ENCODE results near the gene DUOX1. TPM values are rescaled to one million over a fixed set of nuclear protein-coding genes. Genes with fewer than 3 reads are reported as not detected.

Gene DUOX1
- total RNA-seq, 4 donors from 2014 or later, result 0.33 to 1.7 (median 0.61) TPM

DNA sequence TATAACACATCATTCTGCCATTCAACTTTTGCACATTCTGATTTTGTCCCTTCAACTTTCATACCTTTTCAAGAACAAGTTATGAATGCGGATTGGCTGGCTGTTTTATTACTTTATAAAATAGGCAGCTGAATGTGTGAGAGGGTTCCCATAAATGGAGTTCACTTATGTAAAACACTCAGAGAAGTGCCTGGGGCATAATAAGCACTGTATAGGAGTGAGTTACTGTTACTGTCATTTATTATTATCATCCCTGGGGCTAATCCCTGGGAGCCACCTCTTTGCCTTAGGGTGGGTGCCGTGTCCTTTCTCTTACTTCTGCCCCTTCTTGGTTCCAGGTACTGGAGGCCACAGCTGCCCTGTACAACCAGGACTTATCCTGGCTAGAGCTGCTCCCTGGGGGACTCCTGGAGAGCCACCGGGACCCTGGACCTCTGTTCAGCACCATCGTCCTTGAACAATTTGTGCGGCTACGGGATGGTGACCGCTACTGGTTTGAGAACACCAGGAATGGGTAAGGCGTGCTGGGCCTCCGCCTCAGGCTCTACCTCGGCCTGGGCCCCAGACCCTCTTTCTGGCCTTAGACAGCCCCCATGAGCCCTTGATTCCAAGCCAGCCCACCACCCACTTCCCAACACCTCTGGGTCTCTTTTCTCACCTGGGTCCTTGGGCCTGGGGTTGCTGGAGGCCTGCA lies 10.9 kb downstream of the DUOX1 start:
- TF ChIP-seq POLR2A (IDR thresholded peaks at IDR 0.05; ENCODE audit: low read depth) (no peak), POLR2AphosphoS5 (IDR thresholded peaks at IDR 0.05) (no peak), EP300 (IDR thresholded peaks at IDR 0.05) (no peak)
- TF ChIP-seq, protein P1, sequence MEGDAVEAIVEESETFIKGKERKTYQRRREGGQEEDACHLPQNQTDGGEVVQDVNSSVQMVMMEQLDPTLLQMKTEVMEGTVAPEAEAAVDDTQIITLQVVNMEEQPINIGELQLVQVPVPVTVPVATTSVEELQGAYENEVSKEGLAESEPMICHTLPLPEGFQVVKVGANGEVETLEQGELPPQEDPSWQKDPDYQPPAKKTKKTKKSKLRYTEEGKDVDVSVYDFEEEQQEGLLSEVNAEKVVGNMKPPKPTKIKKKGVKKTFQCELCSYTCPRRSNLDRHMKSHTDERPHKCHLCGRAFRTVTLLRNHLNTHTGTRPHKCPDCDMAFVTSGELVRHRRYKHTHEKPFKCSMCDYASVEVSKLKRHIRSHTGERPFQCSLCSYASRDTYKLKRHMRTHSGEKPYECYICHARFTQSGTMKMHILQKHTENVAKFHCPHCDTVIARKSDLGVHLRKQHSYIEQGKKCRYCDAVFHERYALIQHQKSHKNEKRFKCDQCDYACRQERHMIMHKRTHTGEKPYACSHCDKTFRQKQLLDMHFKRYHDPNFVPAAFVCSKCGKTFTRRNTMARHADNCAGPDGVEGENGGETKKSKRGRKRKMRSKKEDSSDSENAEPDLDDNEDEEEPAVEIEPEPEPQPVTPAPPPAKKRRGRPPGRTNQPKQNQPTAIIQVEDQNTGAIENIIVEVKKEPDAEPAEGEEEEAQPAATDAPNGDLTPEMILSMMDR (IDR thresholded peaks at IDR 0.05), result no peak
- Histone ChIP-seq H3K36me3 (no peaks in the 10 kb centered on the region), H3K9me3 (no peaks in the 10 kb centered on the region), H3K4me3 (no peak overlapping the region), H3K27me3 (peaks cover 0 to 63% (median 3%) of the 10 kb centered on the region in 4 donors), H3K27ac (replicated peaks in 1 of 4) (no peak overlapping the region), H3K4me1 (no peaks in the 10 kb centered on the region)
- no peak for DNase-seq (ENCODE audit: extremely low spot score)
- intact Hi-C loops (cut with DNase I), result no loop called here
- 94% methylated on average over 7 of the region's 10 CpGs for WGBS

DNA sequence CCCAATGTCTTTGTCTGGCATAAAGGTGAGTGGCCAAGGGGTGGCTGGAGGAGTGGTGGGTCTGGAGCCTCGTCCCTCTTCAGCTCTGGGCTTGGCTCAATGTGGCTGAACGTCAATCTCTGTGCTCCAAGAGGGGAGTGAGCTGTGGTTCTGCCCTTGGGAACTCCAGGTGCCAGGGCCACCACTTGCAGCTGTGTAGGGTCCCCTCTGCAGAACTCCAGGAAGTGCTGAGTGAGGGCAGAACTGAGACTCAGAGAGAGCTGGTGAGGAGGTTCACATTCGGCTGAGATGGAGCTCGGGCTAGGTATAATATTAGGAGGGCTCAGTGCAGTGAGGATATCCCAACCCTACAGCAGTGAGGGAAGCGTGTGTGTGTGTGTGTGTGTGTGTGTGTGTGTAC lies 11.6 kb downstream of the DUOX1 start:
- DNase-seq (ENCODE audit: extremely low spot score), result no peak
- Histone ChIP-seq H3K36me3 (no peaks in the 10 kb centered on the region), H3K27ac (replicated peaks in 1 of 4) (no peak overlapping the region), H3K4me1 (no peaks in the 10 kb centered on the region), H3K4me3 (no peak overlapping the region), H3K9me3 (no peaks in the 10 kb centered on the region), H3K27me3 (peaks cover 0 to 57% (median 2%) of the 10 kb centered on the region in 4 donors)
- intact Hi-C loops (cut with DNase I), result no loop called here
- TF ChIP-seq EP300 (IDR thresholded peaks at IDR 0.05) (no peak), POLR2A (IDR thresholded peaks at IDR 0.05; ENCODE audit: low read depth) (no peak), POLR2AphosphoS5 (IDR thresholded peaks at IDR 0.05) (no peak)
- TF ChIP-seq, protein P1 (IDR thresholded peaks at IDR 0.05), result no peak
- 75% methylated on average over 4 of the region's 5 CpGs for WGBS

DNA sequence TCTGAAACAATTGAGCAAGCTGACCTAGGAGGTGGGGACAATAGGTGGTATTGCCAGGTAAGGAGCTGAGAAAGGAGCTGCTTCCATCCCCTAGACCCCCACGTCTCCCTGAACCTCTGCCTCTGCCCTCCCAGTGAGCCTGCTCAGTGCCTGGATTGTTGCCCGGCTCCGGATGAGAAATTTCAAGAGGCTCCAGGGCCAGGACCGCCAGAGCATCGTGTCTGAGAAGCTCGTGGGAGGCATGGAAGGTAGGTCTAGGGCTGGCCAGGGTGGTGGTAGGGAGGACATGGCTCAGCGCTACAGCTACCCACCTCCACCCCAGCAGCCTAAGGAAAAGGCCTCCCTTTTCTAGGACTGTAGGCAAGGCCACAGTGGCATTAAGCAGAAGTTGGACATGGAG lies 13.3 kb downstream of the DUOX1 start:
- H3K27me3 ChIP-seq, result peaks cover 0 to 44% (median 0%) of the 10 kb centered on the region in 4 donors
- no peaks in the 10 kb centered on the region for H3K4me1 ChIP-seq
- H3K9me3 ChIP-seq, result no peaks in the 10 kb centered on the region
- H3K27ac ChIP-seq (replicated peaks in 1 of 4), result no peak overlapping the region
- no peak overlapping the region for H3K4me3 ChIP-seq
- WGBS, result 89% methylated on average over 6 of the region's 7 CpGs
- TF ChIP-seq, protein P1 (IDR thresholded peaks at IDR 0.05), result no peak
- TF ChIP-seq EP300 (IDR thresholded peaks at IDR 0.05) (no peak), POLR2A (IDR thresholded peaks at IDR 0.05; ENCODE audit: low read depth) (no peak), POLR2AphosphoS5 (IDR thresholded peaks at IDR 0.05) (no peak)
- no peaks in the 10 kb centered on the region for H3K36me3 ChIP-seq
- DNase-seq (ENCODE audit: extremely low spot score), result no peak
- intact Hi-C loops (cut with DNase I), result no loop called here

DNA sequence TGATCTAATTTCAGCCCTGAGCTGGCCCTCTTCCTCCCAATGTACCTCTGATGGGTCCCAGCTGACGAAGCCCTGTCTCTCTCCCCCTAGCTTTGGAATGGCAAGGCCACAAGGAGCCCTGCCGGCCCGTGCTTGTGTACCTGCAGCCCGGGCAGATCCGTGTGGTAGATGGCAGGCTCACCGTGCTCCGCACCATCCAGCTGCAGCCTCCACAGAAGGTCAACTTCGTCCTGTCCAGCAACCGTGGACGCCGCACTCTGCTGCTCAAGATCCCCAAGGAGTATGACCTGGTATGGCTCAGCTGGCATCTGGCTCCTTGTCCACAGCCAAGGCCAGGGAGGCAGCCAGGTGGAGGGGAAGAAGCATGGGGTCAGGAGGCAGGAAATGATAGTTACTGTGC lies 14.2 kb downstream of the DUOX1 start:
- no peaks in the 10 kb centered on the region for H3K9me3 ChIP-seq
- no peak overlapping the region for H3K4me3 ChIP-seq
- TF ChIP-seq EP300 (IDR thresholded peaks at IDR 0.05), result no peak
- no peak for TF ChIP-seq POLR2A (IDR thresholded peaks at IDR 0.05; ENCODE audit: low read depth)
- TF ChIP-seq, protein P1 (IDR thresholded peaks at IDR 0.05), result no peak
- no peak for TF ChIP-seq POLR2AphosphoS5 (IDR thresholded peaks at IDR 0.05)
- WGBS, result no CpG with 5 or more reads among the region's 11 CpGs
- H3K36me3 ChIP-seq, result no peaks in the 10 kb centered on the region
- peaks cover 0 to 35% (median 0%) of the 10 kb centered on the region in 4 donors for H3K27me3 ChIP-seq
- H3K27ac ChIP-seq (replicated peaks in 1 of 4), result no peak overlapping the region
- no peak for DNase-seq (ENCODE audit: extremely low spot score)
- no peaks in the 10 kb centered on the region for H3K4me1 ChIP-seq
- intact Hi-C loops (cut with DNase I), result no loop called here

DNA sequence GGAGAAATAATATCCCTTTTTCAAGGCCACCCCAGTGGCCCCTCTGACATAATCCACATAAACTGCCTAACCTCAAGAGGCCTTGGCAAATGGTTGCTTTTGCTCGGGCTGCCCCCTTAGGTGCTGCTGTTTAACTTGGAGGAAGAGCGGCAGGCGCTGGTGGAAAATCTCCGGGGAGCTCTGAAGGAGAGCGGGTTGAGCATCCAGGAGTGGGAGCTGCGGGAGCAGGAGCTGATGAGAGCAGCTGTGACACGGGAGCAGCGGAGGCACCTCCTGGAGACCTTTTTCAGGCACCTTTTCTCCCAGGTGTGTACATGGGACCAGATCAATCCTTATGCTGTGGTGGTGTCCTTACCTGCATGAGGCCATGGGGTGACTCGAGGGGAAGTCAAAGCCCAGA lies 15.0 kb downstream of the DUOX1 start:
- WGBS, result 83% methylated on average over 8 of the region's 9 CpGs
- Histone ChIP-seq H3K36me3 (no peaks in the 10 kb centered on the region), H3K4me3 (no peak overlapping the region), H3K9me3 (no peaks in the 10 kb centered on the region), H3K27ac (replicated peaks in 1 of 4) (no peak overlapping the region), H3K4me1 (no peaks in the 10 kb centered on the region), H3K27me3 (peaks cover 0 to 27% (median 0%) of the 10 kb centered on the region in 4 donors)
- TF ChIP-seq, protein P1 (IDR thresholded peaks at IDR 0.05), result no peak
- TF ChIP-seq EP300 (IDR thresholded peaks at IDR 0.05) (no peak), POLR2AphosphoS5 (IDR thresholded peaks at IDR 0.05) (no peak), POLR2A (IDR thresholded peaks at IDR 0.05; ENCODE audit: low read depth) (no peak)
- intact Hi-C loops (cut with DNase I), result no loop called here
- no peak for DNase-seq (ENCODE audit: extremely low spot score)

Data from esophagus muscularis mucosa (tissue), 4 donors.